ENCODE measurements around the gene SLC52A3. TPM values are rescaled to one million over a fixed set of nuclear protein-coding genes. Genes with fewer than 3 reads are reported as not detected.
A peak's percentile ranks its signal among the peaks of the same experiment; 100 is the strongest.

Gene SLC52A3
- total RNA-seq, 2 experiments from 2014 or later: not detected

DNA sequence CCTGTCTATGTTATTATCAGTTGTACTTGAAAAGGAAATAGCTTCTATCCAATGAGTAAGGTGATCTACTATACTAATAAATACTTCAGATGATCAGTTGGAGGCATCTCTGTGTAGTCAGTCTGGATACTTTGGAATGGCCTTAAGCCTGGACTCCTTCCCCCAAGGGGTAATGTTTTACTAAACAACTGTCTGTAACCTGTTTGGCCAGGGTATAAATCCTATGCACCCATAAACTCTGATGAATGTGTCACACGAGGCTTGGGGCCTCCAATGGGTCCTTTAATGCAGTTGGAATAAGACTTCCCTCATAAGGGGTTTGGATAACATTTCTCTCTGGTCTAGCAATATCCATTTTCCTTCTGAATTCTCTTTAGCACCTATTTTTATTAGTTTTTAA is 19.5 kb upstream of the SLC52A3 start:
- no peaks in the 10 kb centered on the region for H3K4me1 Mint-ChIP-seq
- no peak overlapping the region for H3K27ac Mint-ChIP-seq
- ChIA-PET POLR2A (no interaction called here), CTCF (no interaction called here)
- H3K27me3 Mint-ChIP-seq: peaks cover 27% of the 10 kb centered on the region
- no peak for DNase-seq
- no peaks in the 10 kb centered on the region for H3K36me3 Mint-ChIP-seq (ENCODE audit: low read depth)
- H3K4me3 Mint-ChIP-seq: no peak overlapping the region
- H3K9me3 Mint-ChIP-seq: peaks cover 21% of the 10 kb centered on the region

DNA sequence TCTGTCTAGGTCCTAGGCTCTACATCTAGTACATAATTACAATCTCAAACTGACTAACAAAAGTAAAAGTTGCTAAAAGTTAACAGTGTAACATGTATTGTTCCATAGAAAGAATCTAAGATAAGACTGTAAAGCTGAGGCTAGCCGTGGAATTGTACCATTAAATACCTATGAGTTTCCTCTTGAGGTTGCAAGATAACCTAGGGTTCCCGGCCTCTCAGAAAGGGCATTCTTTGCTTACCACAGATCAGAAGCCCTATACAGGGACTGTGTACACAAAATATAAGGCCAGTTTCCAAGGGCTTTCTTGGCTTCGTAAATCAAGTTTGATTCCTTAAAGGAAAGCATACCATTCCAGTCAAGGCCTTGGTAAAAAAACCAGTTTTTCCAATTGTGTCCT is 11.5 kb upstream of the SLC52A3 start:
- H3K9me3 Mint-ChIP-seq: peaks cover 13% of the 10 kb centered on the region
- no peaks in the 10 kb centered on the region for H3K4me1 Mint-ChIP-seq
- H3K27ac Mint-ChIP-seq: no peak overlapping the region
- no peak overlapping the region for H3K4me3 Mint-ChIP-seq
- POLR2A ChIA-PET: no interaction called here
- H3K36me3 Mint-ChIP-seq (ENCODE audit: low read depth): no peaks in the 10 kb centered on the region
- no peak for DNase-seq
- CTCF ChIA-PET: no interaction called here
- peaks cover 4% of the 10 kb centered on the region for H3K27me3 Mint-ChIP-seq

DNA sequence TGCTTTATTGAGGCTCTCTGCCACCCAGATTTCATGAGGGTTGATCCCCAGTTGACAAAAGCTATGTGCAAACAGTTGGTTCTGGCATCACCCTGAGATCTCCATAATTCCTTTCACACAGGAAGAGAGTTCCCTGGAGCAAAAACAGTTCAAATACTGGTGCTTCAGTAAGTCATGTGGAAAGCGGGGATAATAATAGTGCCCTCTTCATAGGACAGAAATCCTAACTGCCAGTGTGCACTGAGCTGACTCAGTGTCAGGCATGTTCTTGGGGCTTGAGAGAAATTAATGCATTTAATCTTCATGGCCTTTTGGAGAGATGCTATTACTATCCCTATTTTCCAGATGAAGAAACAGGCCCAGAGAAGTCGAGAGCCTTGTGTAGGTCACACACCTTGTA is 7.9 kb upstream of the SLC52A3 start:
- H3K36me3 Mint-ChIP-seq (ENCODE audit: low read depth): no peaks in the 10 kb centered on the region
- CTCF ChIA-PET: no interaction called here
- DNase-seq: no peak
- no peaks in the 10 kb centered on the region for H3K4me1 Mint-ChIP-seq
- H3K27ac Mint-ChIP-seq: no peak overlapping the region
- H3K9me3 Mint-ChIP-seq: no peaks in the 10 kb centered on the region
- no peaks in the 10 kb centered on the region for H3K27me3 Mint-ChIP-seq
- POLR2A ChIA-PET: no interaction called here
- no peak overlapping the region for H3K4me3 Mint-ChIP-seq

DNA sequence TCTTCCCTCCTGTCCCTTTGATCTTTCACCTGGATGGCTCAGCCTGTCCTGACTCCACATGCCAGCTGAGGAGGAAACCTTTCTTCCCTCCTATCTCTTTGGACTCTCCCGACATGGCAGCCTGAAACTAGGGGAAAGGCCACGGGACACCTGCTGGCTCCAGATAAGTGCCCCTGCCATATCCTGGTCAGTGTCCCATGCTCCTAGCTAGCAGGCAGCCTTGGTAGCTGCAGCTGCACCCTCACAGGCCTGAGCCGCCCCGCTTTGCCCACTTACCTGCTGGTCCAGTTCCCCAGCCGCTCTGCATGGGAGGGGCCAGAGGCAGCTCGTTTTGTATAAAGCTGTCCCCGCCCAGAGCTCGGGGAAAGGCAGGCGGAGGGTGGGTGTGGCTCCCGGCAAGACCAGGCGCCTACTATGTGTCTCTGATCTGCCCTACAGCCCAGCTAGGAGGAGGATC is 7.4 kb upstream of the SLC52A3 start:
- Mint-ChIP-seq H3K27me3 (peaks cover 4% of the 10 kb centered on the region), H3K9me3 (no peaks in the 10 kb centered on the region), H3K4me1 (no peaks in the 10 kb centered on the region), H3K27ac (no peak overlapping the region), H3K36me3 (ENCODE audit: low read depth) (no peaks in the 10 kb centered on the region), H3K4me3 (no peak overlapping the region)
- CTCF ChIA-PET: no interaction called here
- POLR2A ChIA-PET: no interaction called here
- DNase-seq: no peak

DNA sequence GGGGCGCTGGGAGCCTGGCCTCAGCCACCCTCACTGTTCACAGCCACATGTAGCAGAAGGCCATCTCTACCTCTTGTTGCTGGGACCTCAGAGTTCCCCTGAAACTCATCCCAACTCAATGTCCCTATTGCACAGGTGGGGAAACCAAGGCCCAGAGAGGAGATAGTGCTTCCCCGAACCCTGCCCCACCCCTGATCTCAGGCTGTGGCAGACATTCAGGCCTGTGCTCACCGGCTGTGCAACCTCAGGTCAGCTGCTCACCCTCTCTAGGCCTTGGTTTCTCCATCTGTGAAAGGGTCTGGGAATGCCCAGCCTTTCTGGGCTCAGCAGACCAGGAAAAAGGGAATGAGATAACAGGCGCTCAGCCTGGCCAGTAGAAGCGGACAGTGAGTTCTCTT is 6.4 kb upstream of the SLC52A3 start:
- ChIA-PET POLR2A (no interaction called here), CTCF (no interaction called here)
- no peaks in the 10 kb centered on the region for H3K9me3 Mint-ChIP-seq
- H3K36me3 Mint-ChIP-seq (ENCODE audit: low read depth): no peaks in the 10 kb centered on the region
- no peak overlapping the region for H3K27ac Mint-ChIP-seq
- no peaks in the 10 kb centered on the region for H3K4me1 Mint-ChIP-seq
- no peak overlapping the region for H3K4me3 Mint-ChIP-seq
- peaks cover 7% of the 10 kb centered on the region for H3K27me3 Mint-ChIP-seq
- no peak for DNase-seq

DNA sequence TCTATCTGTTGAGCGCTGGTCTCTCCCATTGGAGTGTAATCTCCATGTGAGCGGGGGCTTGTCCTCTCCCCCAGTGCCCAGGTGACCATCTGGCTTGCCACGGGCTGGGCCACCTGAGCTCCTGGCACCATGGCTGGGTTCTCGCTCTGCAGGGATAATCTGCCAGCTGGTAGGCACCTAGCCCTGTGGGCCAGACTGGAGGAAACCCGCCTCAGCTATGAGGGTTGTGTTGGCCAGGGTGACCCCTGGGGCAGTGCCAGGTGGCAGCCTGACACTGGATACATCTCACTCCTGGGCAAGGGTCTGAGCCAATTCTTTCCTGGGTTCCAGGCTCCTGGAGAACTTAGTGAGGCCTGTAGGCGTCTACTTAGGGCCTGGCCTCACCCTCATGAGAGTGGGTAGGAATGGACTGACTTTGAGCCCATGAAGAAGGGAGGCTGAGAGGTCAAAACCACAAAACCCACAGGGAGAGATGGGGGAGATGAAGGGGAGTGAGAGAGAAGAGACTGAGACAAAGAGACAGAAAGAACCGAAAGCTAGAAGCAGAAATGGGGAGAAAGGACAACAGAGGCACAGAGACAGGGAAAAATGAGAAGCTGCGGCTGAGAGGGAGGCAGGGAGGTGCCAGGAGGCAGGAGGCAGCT is 5.8 kb upstream of the SLC52A3 start:
- H3K4me3 Mint-ChIP-seq: no peak overlapping the region
- H3K9me3 Mint-ChIP-seq: no peaks in the 10 kb centered on the region
- no peaks in the 10 kb centered on the region for H3K36me3 Mint-ChIP-seq (ENCODE audit: low read depth)
- H3K27me3 Mint-ChIP-seq: peaks cover 7% of the 10 kb centered on the region
- no peak for DNase-seq
- no peak overlapping the region for H3K27ac Mint-ChIP-seq
- no peaks in the 10 kb centered on the region for H3K4me1 Mint-ChIP-seq
- ChIA-PET POLR2A (no interaction called here), CTCF (no interaction called here)

DNA sequence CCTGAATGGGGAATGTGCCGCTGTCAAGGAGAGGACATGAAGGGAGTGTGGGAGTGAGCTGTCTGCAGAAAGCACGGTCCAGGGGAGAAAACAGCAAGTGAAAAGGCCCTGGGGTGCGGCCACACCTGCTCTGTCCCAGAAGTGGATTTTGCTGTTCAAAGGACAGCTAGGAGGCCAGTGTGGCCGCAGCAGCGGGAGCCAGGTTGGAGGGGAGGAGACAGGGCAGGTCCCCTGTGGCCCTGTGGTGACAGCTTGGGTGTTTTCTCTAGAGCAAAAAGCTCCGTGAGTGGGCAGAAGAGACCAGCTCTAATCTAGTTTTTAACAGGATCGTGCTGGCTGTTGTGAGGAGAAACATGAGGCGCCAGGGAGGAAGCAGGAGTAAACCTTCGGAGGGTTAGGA is 4.5 kb upstream of the SLC52A3 start:
- no peak for DNase-seq
- Mint-ChIP-seq H3K4me1 (no peaks in the 10 kb centered on the region), H3K4me3 (no peak overlapping the region), H3K27ac (no peak overlapping the region), H3K9me3 (no peaks in the 10 kb centered on the region), H3K36me3 (ENCODE audit: low read depth) (no peaks in the 10 kb centered on the region), H3K27me3 (peaks cover 7% of the 10 kb centered on the region)
- ChIA-PET CTCF (interaction anchor here (0.7 to 1.0 kb wide), 2 partner anchors 10 to 12 kb away, joined by 3 to 6 read pairs; no protein-coding TSS in a partner anchor), POLR2A (no interaction called here)

DNA sequence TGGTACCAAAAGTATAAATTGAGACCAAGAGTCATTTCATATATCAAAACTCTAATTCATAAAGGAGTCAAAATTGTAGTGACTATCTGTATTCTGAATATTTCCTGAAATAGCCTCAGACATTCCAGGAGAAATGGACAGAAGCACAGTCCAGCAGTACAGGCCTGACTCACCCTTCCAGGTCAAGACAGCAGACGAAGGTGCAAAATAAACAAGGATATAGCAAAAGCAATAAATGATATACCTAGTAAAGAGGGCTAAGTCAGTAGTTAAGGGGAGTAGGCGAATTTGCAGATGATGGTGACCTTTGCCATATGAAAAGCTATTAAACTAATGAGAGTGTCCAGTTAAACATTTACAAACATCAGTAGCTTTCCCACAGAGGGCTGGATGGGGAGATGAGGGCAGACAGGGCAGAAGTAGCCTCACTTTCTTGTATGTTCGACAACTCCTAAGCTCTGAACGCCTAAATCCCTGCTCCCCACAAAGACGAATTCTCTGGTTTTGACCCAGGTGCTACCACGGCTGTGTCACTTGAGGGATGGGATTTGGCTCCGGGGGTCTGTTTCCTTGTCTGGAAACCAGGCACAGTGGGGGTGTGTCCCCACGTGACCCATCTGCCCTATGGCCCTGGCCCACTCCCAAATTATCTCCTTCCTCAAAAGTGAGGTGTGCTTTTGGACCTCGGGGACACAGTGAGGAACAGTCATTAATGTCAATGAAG is 3.6 kb upstream of the SLC52A3 start:
- Mint-ChIP-seq H3K27ac (no peak overlapping the region), H3K27me3 (peaks cover 7% of the 10 kb centered on the region), H3K4me1 (no peaks in the 10 kb centered on the region), H3K4me3 (no peak overlapping the region), H3K9me3 (no peaks in the 10 kb centered on the region), H3K36me3 (ENCODE audit: low read depth) (no peaks in the 10 kb centered on the region)
- POLR2A ChIA-PET: no interaction called here
- CTCF ChIA-PET: no interaction called here
- DNase-seq: no peak

DNA sequence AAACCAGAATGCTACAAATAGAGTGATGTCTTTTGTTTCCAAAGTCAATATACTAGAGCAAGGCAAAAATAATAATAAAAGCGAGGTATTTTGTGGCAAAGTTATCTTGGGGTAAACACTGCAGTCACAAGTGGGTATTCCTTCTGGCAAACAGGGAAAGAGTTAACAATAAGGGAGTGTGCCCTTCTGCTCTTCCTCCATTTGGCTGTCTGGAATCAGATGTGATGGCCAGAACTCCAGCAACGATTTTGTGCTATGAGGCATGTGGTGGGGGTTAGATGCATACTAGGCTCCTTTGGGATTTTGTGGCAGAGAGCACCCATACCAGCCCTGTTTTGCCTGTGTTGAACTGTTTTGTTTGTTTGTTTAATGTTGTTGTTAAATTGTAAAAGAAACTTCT is 2.4 kb upstream of the SLC52A3 start:
- Mint-ChIP-seq H3K27me3 (peaks cover 7% of the 10 kb centered on the region), H3K4me3 (no peak overlapping the region), H3K27ac (no peak overlapping the region), H3K36me3 (ENCODE audit: low read depth) (no peaks in the 10 kb centered on the region), H3K9me3 (no peaks in the 10 kb centered on the region), H3K4me1 (no peaks in the 10 kb centered on the region)
- ChIA-PET POLR2A (no interaction called here), CTCF (no interaction called here)
- DNase-seq: no peak

DNA sequence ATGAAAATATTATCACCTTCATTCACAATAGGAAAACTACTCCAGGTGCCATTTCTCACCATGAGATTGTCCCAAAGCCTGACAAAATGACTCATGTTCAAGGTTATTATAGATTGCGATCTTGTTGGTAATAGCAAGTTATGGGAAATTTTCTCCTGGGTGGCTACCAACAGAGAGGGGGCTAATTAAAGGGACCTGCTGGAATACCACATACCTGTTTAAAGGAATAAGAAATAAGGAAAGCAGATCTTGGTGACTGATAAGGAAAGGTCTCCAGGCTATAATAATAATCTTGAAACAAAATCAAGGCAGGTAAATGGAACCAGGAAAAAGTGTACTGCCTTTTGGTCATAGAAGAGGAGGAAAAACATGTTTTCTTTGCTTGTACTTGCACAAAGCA is 1.4 kb downstream of the SLC52A3 start:
- Mint-ChIP-seq H3K4me1 (no peaks in the 10 kb centered on the region), H3K4me3 (no peak overlapping the region), H3K9me3 (no peaks in the 10 kb centered on the region), H3K27ac (no peak overlapping the region), H3K36me3 (ENCODE audit: low read depth) (no peaks in the 10 kb centered on the region), H3K27me3 (peaks cover 7% of the 10 kb centered on the region)
- no peak for DNase-seq
- ChIA-PET POLR2A (no interaction called here), CTCF (interaction anchor here (0.6 kb wide), 1 partner anchor 32 kb away, joined by 3 read pairs; no protein-coding TSS in a partner anchor)

DNA sequence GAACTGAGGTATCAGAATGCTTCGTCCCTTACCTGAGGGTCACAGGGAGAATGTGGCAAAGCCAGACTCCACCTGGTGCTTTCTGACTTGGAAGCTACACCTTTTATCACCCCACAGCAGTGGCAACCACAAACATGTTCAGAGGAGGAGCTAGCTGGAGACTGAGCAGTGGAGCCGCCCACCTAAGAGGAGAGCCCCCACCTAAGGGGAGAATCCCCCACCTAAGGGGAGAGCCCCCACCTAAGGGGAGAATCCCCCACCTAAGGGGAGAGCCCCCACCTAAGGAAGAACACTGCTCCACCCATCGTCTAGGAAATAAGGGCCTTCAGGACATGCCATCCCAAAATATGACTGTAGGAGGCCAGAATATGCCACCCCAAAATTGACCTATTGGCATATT is 4.0 kb downstream of the SLC52A3 start:
- CTCF ChIA-PET: no interaction called here
- no peaks in the 10 kb centered on the region for H3K9me3 Mint-ChIP-seq
- H3K27me3 Mint-ChIP-seq: peaks cover 4% of the 10 kb centered on the region
- no peak overlapping the region for H3K27ac Mint-ChIP-seq
- DNase-seq: no peak
- no peaks in the 10 kb centered on the region for H3K36me3 Mint-ChIP-seq (ENCODE audit: low read depth)
- POLR2A ChIA-PET: no interaction called here
- no peaks in the 10 kb centered on the region for H3K4me1 Mint-ChIP-seq
- no peak overlapping the region for H3K4me3 Mint-ChIP-seq

DNA sequence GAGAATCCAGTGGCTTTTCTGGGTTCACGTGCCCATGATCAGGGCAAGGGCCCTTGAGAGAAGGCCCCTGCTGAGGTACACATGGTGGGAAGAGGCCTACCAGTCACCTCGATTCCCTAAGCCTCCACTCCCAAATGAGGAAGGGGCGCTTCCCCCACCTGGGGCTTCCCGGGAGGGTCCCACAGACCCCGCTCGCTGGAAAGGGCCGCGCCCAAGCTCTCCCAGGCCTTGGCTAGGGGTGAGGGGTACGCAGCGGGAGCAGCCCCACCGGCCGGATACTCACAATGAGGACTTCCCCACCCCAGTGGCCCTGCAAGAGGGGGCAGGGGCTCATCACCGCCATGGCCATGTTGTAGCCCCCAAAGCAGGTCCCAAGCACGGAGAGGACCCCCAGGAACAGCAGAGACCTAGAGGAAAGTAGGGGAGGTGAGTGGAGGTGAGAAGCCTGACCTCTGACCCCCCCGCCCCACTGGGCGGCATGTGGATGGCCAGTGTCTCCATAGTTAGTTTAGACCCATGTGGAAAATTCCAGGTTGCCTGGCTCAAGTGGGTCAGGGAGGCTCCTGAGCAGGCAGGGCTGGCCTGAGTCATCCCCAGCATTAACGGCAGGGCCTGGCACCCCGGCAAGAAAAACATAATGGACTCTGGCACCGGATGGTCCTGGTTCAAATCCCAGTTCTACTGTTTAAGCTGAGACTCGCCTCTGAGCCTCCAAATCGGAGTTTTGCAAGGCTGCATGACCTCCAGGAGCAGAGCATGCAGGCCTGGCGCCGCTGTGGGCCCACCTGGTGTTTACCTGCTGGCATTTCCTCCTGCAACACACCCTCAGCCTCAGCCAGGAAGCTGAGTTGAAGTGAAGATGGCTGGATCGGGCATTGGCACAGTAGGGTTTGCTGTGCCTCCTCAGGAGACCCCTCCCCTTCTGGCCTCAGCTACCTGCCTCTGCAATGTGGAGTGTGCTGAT is 6.6 kb downstream of the SLC52A3 start:
- no peak overlapping the region for H3K4me3 Mint-ChIP-seq
- DNase-seq: no peak
- POLR2A ChIA-PET: no interaction called here
- H3K27ac Mint-ChIP-seq: no peak overlapping the region
- H3K9me3 Mint-ChIP-seq: no peaks in the 10 kb centered on the region
- CTCF ChIA-PET: interaction anchor here (1.0 to 1.4 kb wide), 3 partner anchors 8 to 23 kb away, joined by 4 to 7 read pairs (median 4); no protein-coding TSS in a partner anchor
- H3K27me3 Mint-ChIP-seq: peaks cover 7% of the 10 kb centered on the region
- no peaks in the 10 kb centered on the region for H3K36me3 Mint-ChIP-seq (ENCODE audit: low read depth)
- peaks cover 3% of the 10 kb centered on the region for H3K4me1 Mint-ChIP-seq

DNA sequence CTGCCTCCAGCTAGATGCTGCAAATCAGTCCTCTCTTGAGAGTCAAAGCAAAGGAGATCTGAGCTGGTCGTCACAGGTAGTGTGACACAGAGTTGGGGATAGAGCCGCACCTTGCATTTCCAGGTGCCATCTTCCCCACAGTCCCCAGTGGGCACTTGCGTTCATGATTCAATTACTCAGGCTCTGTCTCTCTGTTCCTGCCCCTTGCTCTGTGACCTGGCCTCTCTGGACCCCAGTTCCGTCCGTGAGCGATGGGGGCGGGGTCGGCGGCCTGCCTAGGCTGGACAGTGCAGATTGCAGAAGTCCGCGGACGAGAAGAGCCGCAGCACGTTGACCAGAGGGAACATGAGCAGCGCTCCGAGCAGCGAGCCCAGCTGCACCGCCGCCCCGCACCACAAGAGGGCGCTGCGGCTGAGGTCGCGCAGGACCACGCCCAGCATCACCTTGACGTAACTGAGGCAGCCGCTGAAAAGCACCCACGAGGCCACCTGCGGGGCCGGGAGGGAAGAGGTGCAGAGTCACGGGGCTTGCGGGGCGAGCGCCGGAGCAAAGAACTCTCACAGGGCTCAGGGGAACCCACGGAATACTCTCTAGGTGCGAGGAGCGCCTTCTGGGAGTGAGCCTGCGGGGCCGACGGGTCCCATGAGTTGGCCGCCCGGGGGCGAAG is 7.4 kb downstream of the SLC52A3 start:
- Mint-ChIP-seq H3K4me1 (peaks cover 3% of the 10 kb centered on the region), H3K27ac (no peak overlapping the region), H3K9me3 (no peaks in the 10 kb centered on the region), H3K36me3 (ENCODE audit: low read depth) (no peaks in the 10 kb centered on the region), H3K4me3 (no peak overlapping the region), H3K27me3 (peaks cover 7% of the 10 kb centered on the region)
- DNase-seq: peak; percentile 36
- ChIA-PET POLR2A (no interaction called here), CTCF (interaction anchor here (0.9 to 1.4 kb wide), 5 partner anchors 8 to 22 kb away, joined by 3 to 7 read pairs (median 4); no protein-coding TSS in a partner anchor)

Data from activated CD4-positive, alpha-beta memory T cell treated with anti-CD3 and anti-CD28 coated beads, Interleukin-2, amount 10 ng/mL, durations not matched to agents 7 days and 5 days (primary cell).